Superior temporal gyrus (tissue), 1 donor: Measurements from ENCODE around the gene NYAP1.
"Not testable (repeated sequence)": the region's sequence is repeated elsewhere in the genome, so short reads cannot be mapped to it uniquely, and the experiment has no call there.

ENCODE experiments used
- DNase-seq: peaks from one replicate; pipeline ENCODE4 v3.0.0-alpha.2; 2016; ENCODE audit errors: extremely low spot score

Gene NYAP1

DNA sequence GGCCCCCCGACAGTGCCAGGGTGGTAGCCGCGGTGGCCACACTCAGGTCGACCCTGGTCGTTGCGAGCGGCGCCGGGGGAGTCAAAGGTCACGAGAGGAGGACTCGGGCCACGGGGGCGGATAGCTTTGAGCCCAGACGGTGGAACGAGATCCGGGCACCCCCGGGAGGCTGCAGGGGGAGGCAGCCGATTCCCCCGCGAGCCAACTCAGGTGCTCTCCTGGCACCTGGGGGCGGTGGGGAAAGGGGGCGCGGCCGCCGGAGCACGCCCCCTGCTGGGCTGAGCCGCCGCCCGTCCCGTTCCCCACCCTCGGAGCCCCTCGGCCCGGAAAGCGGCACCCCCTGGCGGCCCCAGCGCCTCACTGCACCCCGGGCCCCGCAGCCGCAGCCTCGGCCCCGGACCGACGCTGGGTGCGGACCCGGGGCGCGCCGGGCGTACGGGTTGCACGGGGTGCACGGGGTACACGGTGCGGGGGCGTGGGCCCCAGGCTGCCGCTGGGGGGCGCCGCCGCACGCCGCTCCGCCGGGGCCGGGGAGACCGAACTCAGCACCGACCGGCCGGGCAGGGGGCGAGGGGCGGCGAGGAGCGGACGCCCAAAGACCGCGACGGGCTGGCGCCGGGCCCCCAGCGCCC is 521 bp upstream of the NYAP1 start:
- DNase-seq: peak; percentile 39

DNA sequence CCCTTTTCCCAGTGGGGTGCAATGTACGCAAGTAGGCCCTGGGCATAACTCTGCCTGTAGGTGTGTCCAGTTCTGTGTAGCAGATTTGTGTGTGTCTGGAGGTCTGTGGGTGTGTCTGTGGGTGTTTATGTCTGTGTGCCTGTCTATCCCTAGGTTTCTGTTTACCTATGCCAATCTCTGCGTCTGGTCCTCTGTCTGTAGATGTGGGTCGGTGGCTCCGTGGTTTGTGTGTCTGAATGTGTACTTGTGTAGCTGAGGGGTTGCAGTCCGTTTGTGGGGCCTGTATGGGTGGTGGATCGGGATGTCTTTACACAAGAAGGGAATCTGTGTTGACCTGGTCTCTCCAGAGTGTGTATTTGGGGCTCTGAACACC is 932 bp downstream of the NYAP1 start:
- peak; percentile 24 for DNase-seq

DNA sequence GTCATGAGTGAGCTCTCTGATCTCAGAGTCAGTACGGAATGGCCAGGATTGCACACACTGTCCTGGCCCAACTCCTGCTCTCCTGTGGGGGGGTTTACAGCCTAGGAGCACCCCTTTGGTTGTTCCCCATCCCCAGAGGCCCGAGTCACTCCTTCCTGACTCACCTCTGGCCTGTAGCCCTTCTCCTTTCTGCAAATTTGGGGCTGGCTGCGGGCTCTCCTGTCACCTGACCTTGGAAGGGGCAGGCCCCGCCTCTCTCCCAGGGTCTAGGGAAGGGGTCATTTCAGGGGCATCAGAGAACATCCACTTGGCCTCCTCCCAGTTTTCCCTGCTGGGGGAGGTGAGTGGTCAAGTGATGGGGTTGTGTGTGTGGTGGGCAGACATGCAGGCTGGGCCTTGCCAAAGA is 1.7 kb downstream of the NYAP1 start:
- DNase-seq: no peak

DNA sequence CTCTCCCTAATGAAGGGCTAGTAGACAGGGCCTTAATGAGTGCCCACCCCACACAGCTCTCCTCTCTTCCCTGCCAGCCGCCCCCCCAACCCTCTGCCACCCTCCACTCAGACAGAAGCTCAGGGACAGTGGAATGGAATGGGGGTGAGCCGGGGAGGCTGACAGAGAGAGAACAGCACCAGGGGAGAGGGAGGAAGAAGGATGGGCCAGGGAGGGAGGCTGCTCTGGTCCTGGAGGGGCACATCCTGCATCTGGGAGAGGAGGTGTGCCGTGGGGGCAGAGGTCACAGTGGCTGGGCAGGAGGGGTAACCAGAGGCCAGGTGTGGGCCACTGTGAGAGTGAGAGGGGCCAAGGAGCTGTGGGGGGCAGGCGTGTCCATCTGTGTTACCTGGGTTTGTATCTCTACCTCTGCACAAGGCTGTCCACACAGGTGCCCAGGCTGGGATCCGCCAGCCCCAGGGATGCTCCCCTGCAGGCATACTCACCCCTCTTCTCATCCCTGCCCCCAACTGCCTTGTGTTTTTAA is 2.4 kb downstream of the NYAP1 start:
- DNase-seq: no peak

DNA sequence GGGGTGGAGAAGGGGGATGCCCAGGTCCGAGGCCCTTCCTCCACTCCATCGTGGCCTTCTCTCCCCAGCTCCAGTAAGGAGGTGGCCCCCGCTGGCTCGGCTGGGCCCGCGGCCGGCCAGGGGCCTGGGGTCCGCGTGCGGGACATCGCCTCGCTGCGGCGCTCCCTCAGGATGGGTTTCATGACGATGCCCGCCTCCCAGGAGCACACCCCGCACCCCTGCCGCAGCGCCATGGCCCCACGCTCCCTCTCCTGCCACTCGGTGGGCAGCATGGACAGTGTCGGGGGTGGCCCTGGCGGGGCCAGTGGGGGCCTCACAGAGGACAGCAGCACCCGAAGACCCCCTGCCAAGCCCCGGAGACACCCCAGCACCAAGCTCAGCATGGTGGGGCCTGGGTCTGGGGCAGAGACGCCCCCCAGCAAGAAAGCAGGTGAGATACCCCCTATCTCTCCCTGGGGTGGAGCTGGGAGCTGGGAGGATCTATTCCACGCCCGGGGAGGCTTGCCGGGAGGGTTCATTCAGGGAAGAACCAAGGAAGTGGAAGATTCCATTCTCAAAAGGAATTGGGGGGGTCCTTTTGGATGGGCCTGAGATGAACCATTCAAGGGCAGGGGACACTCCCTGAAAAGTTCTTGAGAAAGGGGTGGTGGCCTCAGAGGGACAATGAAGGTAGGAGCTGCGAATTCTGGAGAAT is 3.2 kb downstream of the NYAP1 start:
- peak; percentile 56 for DNase-seq

DNA sequence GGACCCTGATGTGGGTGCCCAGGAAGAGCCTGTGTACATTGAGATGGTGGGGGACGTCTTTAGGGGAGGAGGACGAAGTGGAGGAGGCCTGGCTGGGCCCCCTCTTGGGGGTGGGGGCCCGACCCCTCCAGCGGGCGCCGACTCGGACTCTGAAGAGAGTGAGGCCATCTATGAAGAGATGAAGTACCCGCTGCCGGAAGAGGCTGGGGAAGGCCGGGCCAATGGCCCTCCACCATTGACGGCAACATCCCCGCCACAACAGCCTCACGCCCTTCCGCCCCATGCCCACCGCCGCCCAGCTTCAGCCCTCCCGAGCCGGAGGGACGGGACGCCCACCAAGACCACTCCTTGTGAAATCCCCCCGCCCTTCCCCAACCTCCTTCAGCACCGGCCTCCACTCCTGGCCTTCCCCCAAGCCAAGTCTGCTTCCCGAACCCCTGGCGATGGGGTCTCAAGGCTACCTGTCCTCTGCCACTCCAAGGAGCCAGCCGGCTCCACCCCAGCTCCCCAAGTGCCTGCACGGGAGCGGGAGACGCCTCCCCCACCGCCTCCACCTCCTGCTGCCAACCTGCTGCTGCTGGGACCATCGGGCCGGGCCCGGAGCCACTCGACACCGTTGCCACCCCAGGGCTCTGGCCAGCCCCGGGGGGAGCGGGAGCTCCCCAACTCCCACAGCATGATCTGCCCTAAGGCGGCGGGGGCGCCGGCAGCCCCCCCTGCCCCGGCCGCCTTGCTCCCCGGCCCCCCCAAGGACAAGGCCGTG is 4.8 kb downstream of the NYAP1 start:
- DNase-seq: no peak

DNA sequence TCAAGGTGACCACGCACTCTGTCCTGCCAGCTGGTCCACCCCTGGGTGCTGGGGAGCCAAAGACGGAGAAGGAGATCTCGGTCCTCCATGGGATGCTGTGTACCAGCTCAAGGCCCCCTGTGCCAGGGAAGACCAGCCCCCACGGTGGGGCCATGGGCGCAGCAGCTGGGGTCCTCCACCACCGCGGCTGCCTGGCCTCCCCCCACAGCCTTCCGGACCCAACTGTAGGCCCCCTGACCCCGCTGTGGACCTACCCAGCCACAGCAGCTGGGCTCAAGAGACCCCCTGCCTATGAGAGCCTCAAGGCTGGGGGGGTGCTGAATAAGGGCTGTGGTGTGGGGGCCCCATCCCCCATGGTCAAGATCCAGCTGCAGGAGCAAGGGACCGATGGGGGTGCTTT is 5.4 kb downstream of the NYAP1 start:
- DNase-seq: no peak

DNA sequence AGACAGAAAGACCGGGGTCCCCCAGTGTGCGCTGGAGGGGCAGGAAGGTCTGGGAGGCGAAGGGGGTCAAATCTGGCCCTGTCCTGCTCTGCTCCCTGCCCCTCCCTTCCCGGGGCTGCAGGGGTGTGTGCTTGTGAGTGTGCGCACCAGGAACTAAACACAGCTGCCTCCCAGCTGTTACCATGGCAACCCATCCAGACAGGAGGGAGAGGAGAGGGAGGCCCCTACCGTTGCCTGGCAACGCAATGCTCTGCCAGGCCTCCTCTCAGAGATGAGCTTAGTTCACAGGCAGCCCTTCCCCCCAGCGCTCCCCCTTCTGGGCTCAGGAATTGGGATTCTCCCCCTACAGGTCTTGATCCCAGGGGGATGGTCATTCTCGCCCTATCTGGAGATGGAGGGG is 6.1 kb downstream of the NYAP1 start:
- peak; percentile 98 for DNase-seq

DNA sequence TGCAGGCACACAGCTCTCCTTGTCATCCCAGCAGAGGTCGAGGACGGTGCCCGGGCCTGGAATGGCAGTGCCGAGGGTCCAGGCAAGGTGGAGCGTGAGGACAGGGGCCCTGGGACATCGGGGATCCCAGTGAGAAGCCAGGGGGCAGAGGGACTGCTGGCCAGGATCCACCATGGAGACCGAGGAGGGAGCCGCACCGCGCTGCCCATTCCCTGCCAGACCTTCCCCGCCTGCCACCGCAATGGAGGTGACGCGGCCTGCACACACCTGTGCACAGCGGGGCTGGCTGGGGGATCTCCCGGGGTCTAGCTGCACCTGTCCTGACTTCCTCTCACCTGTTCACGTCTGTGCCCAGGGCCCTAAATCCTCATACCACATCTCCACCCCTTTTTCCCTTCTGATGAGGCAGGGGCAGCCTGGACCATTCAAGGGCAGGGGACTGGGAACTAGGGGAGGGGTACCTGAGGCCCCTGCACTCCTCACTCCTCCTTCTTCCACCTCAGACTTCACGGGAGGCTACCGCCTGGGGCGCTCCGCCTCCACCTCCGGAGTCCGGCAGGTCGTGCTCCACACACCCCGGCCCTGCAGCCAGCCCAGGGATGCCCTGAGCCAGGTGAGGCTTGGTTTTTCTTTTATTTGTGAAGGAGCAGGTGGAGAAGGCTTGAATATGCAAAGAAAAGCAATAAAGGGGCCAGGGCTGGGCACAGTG is 6.9 kb downstream of the NYAP1 start:
- no peak for DNase-seq

DNA sequence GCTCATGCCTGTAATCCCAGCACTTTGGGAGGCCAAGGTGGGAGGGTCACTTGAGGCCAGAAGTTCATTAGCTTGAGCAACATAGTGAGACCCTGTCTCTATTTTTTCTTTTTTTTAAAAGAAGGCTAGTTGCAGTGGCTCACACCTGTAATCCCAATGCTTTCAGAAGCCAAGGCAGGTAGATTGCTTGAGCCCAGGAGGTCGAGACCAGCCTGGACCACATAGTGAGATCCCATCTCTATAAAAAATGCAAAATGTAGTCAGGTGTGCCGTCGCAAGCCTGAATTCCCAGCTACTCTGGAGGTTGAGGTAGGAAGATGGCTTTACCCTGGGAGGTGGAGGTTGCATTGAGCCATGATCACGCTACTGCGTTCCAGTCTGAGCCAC is 7.5 kb downstream of the NYAP1 start:
- no peak for DNase-seq

DNA sequence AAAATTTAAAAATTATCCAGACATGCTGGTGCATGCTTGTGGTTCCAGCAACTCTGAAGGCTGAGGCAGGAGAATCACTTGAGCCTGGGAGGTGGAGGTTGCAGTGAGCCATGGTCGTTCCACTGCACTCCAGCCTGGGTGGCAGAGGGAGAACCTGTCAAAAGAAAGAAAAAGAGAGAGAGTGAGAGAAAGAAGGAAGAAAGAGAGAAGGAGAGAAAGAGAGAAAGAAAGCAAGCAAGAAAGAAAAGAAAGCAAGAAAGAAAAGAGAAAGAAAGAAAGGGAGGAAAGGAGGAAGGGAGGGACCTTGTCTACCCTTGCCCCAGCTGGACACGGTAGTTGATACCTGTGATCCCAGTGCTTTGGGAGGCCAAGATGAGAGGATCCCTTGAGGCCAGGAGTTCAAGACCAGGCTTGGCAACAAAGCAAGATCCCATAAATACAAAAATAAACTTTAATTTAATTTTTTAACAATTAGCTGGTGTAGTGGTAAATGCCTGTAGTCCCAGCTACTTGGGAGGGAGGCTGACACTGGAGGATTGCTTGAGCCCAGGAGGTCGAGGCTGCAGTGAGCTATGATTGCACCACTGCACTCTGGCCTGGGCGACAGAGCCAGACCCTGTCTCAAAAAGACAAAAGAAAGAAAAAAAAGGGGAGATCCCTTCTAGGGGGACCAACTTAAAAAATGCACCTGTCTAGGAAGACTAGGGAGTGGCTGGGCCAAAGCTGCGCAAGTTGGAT is 9.2 kb downstream of the NYAP1 start:
- DNase-seq: no peak

DNA sequence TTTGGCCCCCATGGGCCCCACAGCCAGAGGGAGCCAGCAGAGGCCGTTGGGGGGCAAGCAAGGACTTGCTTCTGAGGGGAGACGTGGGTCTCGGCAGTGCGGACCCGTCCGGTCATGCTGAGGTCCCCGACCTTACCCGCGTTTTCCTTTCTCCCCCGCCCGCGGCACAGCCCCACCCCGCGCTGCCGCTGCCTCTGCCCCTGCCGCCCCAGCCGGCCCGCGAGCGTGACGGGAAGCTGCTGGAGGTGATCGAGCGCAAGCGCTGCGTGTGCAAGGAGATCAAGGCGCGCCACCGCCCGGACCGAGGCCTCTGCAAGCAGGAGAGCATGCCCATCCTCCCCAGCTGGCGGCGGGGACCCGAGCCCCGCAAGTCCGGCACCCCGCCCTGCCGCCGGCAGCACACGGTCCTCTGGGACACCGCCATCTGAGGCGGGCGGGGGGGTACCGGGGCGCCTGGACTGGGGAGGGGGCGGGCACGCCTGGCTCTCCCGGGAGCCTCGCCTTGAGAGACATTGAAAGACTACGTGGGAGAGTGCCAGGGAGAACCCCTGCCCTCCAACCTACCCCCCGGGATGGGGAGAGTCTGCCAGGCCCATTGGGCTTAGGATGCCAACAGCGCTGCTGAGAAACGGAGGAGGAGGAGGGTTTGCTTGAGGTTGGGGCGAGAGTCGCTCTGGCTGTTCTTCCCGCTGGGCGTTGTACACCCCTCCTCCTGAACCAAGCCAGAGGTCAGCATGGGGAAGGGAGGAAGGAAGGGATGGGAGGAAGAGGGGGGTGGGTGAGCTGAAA is 9.9 kb downstream of the NYAP1 start:
- DNase-seq: peak; percentile 20

DNA sequence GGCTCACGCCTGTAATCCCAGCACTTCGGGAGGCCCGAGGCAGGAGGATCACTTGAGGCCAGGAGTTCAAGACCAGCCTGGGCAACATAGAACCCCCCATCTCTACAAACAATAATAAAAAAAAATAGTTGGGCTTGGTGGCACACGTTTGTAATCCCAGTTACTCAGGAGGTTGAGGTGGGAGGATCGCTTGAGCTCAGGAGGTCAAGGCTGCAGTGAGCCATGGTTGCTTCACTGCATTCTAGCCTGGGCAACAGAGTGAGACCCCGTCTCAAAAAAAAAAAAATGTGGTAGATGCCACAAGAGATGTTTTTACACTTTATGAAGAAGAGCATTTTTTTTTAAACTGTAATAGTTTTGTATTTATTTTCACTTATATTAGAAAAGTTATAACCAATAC is 12.8 kb downstream of the NYAP1 start:
- DNase-seq: no peak

DNA sequence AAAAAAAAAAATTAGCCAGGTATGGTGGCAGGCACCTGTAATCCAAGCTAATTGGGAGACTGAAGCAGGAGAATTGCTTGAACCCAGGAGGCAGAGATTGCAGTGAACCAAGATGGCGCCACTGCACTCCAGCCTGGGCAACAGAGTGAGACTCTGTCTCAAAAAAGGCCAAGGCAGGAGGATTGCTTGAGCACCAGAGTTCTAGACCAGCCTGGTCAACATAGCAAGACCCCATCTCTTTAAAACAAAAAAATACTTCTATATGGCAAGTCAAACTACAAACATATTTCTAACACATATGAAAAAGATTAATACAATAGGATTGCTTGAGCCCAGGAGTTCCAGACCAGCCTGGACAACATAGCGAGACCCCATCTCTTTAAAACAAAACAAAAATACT is 17.0 kb downstream of the NYAP1 start:
- not testable (repeated sequence) for DNase-seq

DNA sequence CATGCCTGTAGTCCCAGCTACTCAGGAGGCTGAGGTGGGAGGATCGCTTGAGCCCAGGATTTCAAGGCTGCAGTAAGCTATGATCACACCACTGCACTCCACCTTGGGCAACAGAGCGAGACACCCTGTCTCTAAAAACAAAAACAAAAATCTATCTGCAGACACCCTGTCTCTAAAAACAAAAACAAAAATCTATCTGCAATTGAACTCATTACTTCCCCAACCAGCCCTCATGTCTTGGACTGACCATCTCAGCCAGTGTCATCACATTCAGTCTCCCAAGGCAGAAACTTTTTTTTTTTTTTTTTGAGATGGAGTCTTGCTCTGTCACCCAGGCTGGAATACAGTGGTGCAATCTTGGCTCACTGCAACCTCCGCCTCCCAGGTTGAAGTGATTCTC is 20.3 kb downstream of the NYAP1 start:
- not testable (repeated sequence) for DNase-seq

DNA sequence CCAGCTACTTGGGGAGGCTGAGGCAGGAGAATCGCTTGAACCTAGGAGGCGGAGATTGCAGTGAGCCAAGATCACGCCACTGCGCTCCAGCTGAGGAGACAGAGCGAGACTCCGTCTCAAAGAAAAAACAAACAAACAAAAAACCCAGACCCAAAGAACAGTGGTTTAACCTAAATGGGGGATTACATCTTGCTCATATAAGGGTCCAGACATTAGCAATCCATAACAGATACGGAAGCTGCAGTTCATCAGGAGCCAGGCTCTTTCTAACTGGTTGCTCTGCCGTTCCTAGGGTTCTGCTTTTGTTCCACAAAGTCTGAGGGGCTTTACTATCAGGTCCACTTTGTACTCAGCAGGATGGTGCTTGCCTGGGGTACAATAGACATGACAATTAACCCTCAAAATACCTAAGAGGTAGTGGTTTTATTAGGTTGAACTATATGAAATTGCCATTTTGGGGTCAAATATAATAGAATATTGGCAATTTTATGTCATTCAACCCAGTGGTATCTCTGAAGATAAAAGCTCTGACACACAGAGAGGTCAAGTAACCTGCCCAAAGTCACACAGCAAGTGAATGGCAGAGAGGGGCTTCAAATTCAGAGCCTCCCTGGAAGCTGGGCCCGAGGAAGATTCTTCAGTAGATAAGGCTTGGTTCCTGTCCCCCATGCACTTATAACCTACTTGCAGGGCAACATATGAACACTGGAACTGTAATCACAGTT is 21.3 kb downstream of the NYAP1 start:
- DNase-seq: no peak

DNA sequence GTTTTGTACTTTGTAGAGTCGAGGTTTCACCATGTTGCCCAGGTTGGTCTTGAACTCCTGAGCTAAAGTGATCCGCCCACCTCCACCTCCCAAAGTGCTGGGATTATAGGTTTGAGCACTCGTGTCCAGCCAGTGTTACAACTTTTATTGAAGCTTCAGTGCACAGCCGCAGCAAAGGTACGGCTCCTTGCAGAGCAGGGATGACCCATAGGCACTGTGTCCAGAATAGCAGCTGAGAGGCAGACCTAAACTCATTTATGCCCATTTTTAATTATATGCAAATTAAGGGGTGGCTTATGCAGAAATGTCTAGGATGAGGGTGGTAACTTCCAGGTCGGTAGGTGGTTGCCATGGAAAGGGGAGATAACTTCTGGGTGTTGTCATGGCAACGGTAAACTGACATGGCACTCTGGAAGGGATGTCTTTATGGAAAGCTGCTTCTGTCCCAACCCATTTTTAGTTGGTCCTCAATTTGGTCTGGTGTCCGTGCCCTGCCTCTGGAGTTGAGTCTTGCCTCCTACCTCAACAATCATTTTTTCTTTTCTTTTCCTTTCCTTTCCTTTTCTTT is 22.7 kb downstream of the NYAP1 start:
- no peak for DNase-seq

DNA sequence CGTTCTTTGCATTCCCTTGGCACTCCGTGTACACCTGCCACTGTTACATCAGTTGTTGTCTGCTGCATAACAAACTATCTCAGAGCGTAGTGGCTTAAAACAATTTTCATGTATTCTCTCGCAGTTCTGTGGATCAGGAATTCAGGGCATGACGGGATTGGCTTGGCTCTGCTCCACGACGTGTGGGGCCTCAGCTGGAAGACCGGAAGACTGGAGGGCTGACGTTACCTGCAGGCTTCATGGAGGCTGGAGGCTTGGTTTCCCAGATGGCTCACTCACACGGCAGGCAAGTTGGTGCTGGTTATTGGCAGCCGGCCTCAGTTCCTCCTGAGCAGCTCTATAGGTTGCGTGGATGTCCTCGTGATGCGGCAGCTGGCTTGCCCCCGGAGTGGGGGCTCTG is 25.5 kb downstream of the NYAP1 start:
- DNase-seq: peak; percentile 35

DNA sequence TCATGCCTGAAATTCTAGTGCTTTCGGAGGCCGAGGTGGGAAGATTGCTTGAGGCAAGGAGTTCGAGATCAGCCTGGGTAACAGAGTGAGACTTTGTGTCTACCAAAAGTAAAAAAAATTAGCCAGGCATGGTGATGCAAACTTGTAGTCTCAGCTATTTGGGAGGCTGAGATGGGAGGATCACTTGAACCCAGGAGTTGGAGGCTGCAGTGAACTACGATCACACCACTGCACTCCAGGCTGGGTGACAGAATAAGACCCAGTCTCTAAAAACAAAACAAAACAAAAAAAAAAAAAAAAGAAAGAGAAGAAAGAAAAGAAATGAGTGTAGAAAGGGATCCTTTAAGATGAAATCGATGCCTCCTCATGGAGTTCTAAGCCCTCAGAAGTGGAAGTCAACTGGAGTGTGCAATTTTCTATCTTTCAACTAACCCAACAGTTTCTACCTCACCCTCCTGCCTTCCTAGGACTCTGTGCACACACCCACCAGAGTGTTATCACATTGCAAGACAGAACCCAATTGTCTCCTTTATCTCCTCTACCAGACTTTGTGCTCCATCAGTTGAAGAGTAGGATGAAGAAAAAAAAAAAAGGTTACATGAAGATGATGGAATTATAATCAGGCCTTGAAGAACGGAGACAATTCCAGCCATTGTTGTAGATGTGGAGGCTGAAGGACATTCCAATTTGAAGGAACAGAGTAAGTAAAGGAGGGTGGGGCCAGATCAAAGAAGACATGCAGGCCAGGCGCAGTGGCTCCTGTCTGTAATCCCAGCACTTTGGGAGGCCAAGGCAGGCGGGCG is 26.9 kb downstream of the NYAP1 start:
- DNase-seq: no peak
